ENCODE measurements around the gene CHRNA5. TPM values are rescaled to one million over a fixed set of nuclear protein-coding genes. Genes with fewer than 3 reads are reported as not detected.

CHRNA5 gene
- total RNA-seq, 1 donor from 2014 or later = 3.2 TPM

GRCh38 chr15:78636378-78636859, 71.1 kb downstream of the CHRNA5 start:
- intact Hi-C loops (cut with micrococcal nuclease) = no loop called here

- intact Hi-C loops (cut with micrococcal nuclease) = loop anchor here (1.0 kb wide), 1 partner anchor 71 kb away; no protein-coding TSS in a partner anchor
Measured at GRCh38 chr15:78637776-78638435, 72.6 kb downstream of the CHRNA5 start.

GRCh38 chr15:78638658-78639314, 73.5 kb downstream of the CHRNA5 start:
- intact Hi-C loops (cut with micrococcal nuclease) = loop anchor here (1.0 kb wide), 1 partner anchor 71 kb away; no protein-coding TSS in a partner anchor

GRCh38 chr15:78640527-78641101, 75.3 kb downstream of the CHRNA5 start:
- intact Hi-C loops (cut with micrococcal nuclease) = no loop called here

GRCh38 chr15:78641102-78641748, 75.9 kb downstream of the CHRNA5 start, which contains the start of gene CHRNB4:
CHRNB4 (minus strand) TSS chr15:78641210; CDS start chr15:78641133, 77 bp downstream.
- intact Hi-C loops (cut with micrococcal nuclease) = no loop called here

- intact Hi-C loops (cut with micrococcal nuclease) = no loop called here
Measured at GRCh38 chr15:78641749-78642275, 76.5 kb downstream of the CHRNA5 start.

- intact Hi-C loops (cut with micrococcal nuclease) = no loop called here
Measured at GRCh38 chr15:78642331-78642730, 77.0 kb downstream of the CHRNA5 start.

Other genes with a start within 250 kb of the CHRNA5 start
- gene CRABP1, start 225.2 kb upstream of the CHRNA5 start, total RNA-seq = not detected in 2 replicates
- gene IREB2, start 127.3 kb upstream of the CHRNA5 start, total RNA-seq = 73.4 and 80.5 TPM in 2 replicates
- 3.4 and 3.8 TPM in 2 replicates for gene HYKK, start 57.9 kb upstream of the CHRNA5 start, total RNA-seq
- gene PSMA4, start 25.1 kb upstream of the CHRNA5 start, total RNA-seq = 288 and 289 TPM in 2 replicates
- gene CHRNA3, start 55.5 kb downstream of the CHRNA5 start, total RNA-seq = not detected in 2 replicates
- gene CHRNB4, start 75.7 kb downstream of the CHRNA5 start, total RNA-seq = not detected in 2 replicates
- 0.15 and 0.32 TPM in 2 replicates for gene ADAMTS7, start 245.9 kb downstream of the CHRNA5 start, total RNA-seq